GM12874 (cell line): Measurements from ENCODE around the gene PHOX2A.

ENCODE experiments used
- TF ChIP-seq, protein P1 (sequence below): IDR thresholded peaks from 2 replicates; pipeline ENCODE4 v1.5.1; 2011; ENCODE audit warnings: low read depth, mild to moderate bottlenecking, control low read depth, low read length, moderate library complexity; ENCODE audit not compliant: insufficient read depth

PHOX2A gene

DNA sequence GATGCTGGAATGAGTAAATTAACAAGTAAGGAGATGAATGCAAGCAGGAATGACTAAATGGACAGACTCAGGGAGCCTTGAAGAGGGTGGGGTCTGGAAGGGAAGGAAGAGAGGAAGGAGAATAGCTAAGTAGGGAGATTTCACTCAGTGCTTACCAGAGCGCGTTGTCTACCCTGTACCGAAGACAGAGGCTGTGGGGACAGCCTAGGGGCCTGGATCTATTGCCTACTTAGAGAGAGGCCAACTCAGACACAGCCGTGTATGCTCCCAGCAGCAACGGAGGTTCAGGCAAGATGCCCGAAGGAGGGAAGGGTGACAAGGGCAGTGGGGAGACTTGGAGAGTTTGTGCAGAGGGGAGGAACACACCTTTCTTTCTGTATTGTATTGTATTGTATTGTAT lies 27.3 kb downstream of the PHOX2A start, which contains the start of gene FOLR2:
Gene FOLR2, plus strand, starts transcription at position 157 of the 400 bp plus-strand sequence. CDS start 1,791 bp downstream, outside the sequence.
- TF ChIP-seq, protein P1, sequence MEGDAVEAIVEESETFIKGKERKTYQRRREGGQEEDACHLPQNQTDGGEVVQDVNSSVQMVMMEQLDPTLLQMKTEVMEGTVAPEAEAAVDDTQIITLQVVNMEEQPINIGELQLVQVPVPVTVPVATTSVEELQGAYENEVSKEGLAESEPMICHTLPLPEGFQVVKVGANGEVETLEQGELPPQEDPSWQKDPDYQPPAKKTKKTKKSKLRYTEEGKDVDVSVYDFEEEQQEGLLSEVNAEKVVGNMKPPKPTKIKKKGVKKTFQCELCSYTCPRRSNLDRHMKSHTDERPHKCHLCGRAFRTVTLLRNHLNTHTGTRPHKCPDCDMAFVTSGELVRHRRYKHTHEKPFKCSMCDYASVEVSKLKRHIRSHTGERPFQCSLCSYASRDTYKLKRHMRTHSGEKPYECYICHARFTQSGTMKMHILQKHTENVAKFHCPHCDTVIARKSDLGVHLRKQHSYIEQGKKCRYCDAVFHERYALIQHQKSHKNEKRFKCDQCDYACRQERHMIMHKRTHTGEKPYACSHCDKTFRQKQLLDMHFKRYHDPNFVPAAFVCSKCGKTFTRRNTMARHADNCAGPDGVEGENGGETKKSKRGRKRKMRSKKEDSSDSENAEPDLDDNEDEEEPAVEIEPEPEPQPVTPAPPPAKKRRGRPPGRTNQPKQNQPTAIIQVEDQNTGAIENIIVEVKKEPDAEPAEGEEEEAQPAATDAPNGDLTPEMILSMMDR, result no peak

GRCh38 chr11:72209101-72209500 lies 34.9 kb downstream of the PHOX2A start:
- TF ChIP-seq, protein P1, result no peak

- TF ChIP-seq, protein P1, result no peak
These were observed 35.7 kb downstream of the PHOX2A start for GRCh38 chr11:72208281-72208680.

DNA sequence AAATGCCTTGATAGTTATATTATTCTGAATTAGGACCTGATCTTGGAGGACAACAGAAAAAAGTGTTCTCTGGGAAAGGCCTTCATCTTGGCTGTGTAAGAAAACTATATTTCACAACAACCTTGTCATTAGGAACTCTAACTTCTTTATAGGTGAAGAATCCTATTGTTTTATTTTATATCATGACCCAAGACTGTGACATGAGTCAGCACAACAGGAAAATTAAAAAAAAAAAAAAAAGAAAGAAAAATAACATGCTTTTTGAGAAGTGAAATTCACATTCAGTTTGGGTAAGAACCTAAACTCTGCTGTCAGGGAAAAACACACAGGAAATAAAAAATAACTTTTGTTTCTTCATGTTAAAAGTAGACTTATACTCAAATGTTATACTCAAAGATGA lies 39.1 kb downstream of the PHOX2A start:
- TF ChIP-seq, protein P1, result no peak

GRCh38 chr11:72203163-72203562 lies 40.8 kb downstream of the PHOX2A start:
- TF ChIP-seq, protein P1, result no peak

GRCh38 chr11:72202571-72202970 lies 41.4 kb downstream of the PHOX2A start:
- TF ChIP-seq, protein P1, result no peak

GRCh38 chr11:72195518-72196270 lies 48.3 kb downstream of the PHOX2A start:
- TF ChIP-seq, protein P1, result no peak
